Effector memory CD4-positive, alpha-beta T cell (primary cell): Measurements from ENCODE around the gene P4HB.

Experiments
- DNase-seq, 3 donors: peaks; one replicate each; pipeline ENCODE4 v3.0.0-alpha.2; 2020
- H3K27ac ChIP-seq: 2 replicates; pipeline ENCODE4 v1.7.0; 2013; ENCODE audit warnings: mild to moderate bottlenecking, low read length, moderate library complexity; ENCODE audit not compliant: insufficient read depth, poor library complexity, severe bottlenecking
- H3K27me3 ChIP-seq: replicated peaks from 2 replicates; pipeline ENCODE4 v1.7.0; 2013; ENCODE audit warnings: mild to moderate bottlenecking, low read length; ENCODE audit not compliant: insufficient read depth, control insufficient read depth, poor library complexity, severe bottlenecking
- H3K36me3 ChIP-seq: 2 replicates; pipeline ENCODE4 v1.7.0; 2013; ENCODE audit warnings: mild to moderate bottlenecking, low read length, moderate library complexity; ENCODE audit not compliant: control insufficient read depth, insufficient read depth
- H3K4me1 ChIP-seq: 2 replicates; pipeline ENCODE4 v1.7.0; 2013; ENCODE audit warnings: low read length, mild to moderate bottlenecking; ENCODE audit not compliant: control insufficient read depth, insufficient read depth, poor library complexity, severe bottlenecking
- H3K4me3 ChIP-seq: 2 replicates; pipeline ENCODE4 v1.7.0; 2013; ENCODE audit warnings: low read length, low read depth, mild to moderate bottlenecking; ENCODE audit not compliant: insufficient read depth, poor library complexity, severe bottlenecking
- H3K9me3 ChIP-seq: 2 replicates; pipeline ENCODE4 v1.7.0; 2013; ENCODE audit warnings: mild to moderate bottlenecking, low read length, moderate library complexity; ENCODE audit not compliant: control insufficient read depth

Gene P4HB

GRCh38 chr17:81903896-81904599 lies 43.7 kb upstream of the P4HB start:
- H3K27me3 ChIP-seq: peaks cover 10% of the 10 kb centered on the region
- H3K4me1 ChIP-seq: peaks cover 10% of the 10 kb centered on the region
- no peak for DNase-seq
- no peak overlapping the region for H3K27ac ChIP-seq
- H3K9me3 ChIP-seq: no peaks in the 10 kb centered on the region
- H3K4me3 ChIP-seq: no peak overlapping the region
- peaks cover 33% of the 10 kb centered on the region for H3K36me3 ChIP-seq

- H3K36me3 ChIP-seq: peaks cover 33% of the 10 kb centered on the region
- DNase-seq: no peak
Measured at GRCh38 chr17:81903415-81903831, 43.1 kb upstream of the P4HB start.

DNA sequence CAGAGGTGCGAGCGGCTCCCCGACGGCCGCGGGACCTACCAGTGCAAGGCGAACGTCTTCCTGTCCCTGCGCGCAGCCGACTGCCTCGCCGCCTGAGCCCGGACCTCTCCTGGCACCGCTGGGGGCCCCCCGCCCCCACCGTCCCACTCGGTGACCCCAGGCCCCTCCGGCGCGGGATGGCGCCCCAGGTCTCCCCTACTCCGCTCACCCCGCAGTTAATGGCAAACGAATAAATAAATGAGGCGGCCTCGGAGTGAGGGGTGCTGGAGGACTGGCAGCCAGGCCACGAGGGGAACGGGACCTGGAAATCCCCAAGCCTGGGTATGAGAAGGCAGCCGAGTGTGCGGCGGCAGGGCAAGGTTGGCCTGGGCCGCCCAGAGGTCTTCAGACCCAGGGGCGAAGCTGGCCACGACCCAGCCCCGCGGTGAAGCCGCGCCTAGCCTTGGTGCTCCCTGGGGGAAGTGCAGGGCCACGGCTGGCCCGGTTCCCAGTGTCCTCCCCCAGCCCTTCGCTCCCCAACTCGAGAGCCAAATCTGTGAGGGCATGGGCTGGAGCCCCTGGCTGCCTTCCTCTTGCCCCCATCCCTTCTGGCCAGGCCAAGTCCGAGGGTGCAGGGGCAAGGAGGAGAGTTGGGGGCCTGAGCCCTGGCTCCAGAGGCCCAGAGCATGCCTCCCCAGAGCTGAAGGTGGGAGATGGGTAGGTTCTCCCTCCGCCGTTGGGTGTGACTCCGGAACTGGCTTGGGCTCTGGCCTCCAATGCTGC lies 42.5 kb upstream of the P4HB start:
- peaks cover 39% of the 10 kb centered on the region for H3K36me3 ChIP-seq
- H3K9me3 ChIP-seq: no peaks in the 10 kb centered on the region
- no peak overlapping the region for H3K4me3 ChIP-seq
- no peak overlapping the region for H3K27ac ChIP-seq
- peaks cover 10% of the 10 kb centered on the region for H3K27me3 ChIP-seq
- no peak for DNase-seq
- peaks cover 10% of the 10 kb centered on the region for H3K4me1 ChIP-seq

More at GRCh38 chr17:81903415-81903831, 43.1 kb upstream of the P4HB start:
- Histone ChIP-seq H3K4me3 (no peak overlapping the region), H3K27me3 (peaks cover 10% of the 10 kb centered on the region), H3K27ac (no peak overlapping the region), H3K9me3 (no peaks in the 10 kb centered on the region), H3K4me1 (peaks cover 10% of the 10 kb centered on the region)

DNA sequence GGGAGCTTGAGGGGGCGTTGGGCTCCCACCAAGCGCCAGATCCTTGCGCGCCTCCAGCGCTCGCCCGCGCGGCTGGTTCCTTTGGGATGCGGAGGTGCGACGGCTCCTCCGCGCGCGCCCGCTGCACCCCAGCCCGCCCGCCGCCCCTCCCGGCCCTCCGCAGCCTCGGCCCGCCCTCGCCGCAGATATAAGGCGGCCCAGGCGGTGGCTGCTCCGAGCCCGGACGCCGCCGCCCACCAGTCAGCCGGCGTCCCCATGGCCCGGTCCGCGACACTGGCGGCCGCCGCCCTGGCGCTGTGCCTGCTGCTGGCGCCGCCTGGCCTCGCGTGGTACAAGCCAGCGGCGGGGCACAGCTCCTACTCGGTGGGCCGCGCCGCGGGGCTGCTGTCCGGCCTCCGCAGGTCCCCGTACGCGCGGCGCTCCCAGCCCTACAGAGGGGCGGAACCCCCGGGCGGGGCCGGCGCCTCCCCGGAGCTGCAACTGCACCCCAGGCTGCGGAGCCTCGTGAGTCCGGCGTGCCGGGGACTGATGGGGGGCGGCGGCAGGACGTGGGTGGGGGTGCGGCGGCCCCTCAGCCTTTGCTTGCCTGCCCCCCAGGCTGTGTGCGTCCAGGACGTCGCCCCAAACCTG lies 41.8 kb upstream of the P4HB start, which contains the start of gene NPB:
NPB (plus strand) TSS at position 216 of the 630 bp plus-strand sequence; CDS start at position 256, 40 bp downstream.
- Histone ChIP-seq H3K4me1 (peaks cover 10% of the 10 kb centered on the region), H3K36me3 (peaks cover 38% of the 10 kb centered on the region), H3K27me3 (peaks cover 10% of the 10 kb centered on the region), H3K27ac (no peak within 1 kb of the TSS), H3K9me3 (no peaks in the 10 kb centered on the region), H3K4me3 (no peak within 1 kb of the TSS)
- no peak for DNase-seq

DNA sequence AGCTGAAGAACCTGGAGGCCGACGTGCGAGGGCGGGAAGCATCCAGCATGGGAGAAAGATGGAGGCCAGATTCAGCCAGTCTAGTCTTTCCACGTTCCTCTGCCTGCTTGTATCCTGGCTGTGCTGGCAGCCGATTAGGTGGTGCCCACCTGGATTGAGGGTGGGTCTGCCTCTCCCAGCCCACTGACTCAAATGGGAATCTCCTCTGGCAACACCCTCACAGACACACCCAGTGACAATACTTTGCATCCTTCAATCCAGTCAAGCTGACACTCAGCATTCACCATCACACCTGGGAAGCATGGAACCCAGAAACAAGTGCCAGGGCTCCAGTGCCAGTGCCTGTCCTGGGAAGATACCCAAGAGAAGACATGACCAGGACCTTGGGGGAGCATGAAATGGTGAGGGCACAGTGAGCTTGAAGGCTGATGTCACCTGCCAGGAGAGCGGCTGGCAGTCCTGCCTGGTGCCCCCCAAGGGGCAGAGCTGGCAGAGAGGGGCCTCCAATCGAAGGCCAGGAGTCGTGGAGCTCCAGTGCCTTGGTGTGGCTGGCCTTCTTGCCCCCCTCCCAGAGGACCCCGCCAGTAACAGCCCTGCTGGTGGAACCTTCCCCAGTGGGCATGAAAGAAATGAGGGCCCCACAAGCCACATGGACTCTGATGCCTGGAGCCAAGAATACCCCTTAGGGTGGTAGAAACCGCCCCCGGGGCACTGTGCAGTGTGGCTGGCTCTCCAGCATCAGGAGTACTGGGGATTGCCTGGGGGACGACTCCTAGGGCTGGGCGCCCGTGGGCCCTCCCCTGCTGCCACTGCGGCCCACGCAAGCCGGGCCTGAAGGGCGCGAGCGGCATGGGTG lies 41.1 kb upstream of the P4HB start:
- peaks cover 31% of the 10 kb centered on the region for H3K36me3 ChIP-seq

GRCh38 chr17:81900181-81900820 lies 40.0 kb upstream of the P4HB start:
- no peak for DNase-seq
- peaks cover 29% of the 10 kb centered on the region for H3K36me3 ChIP-seq
- peaks cover 10% of the 10 kb centered on the region for H3K27me3 ChIP-seq
- no peaks in the 10 kb centered on the region for H3K9me3 ChIP-seq
- no peak overlapping the region for H3K27ac ChIP-seq
- no peak overlapping the region for H3K4me3 ChIP-seq
- peaks cover 10% of the 10 kb centered on the region for H3K4me1 ChIP-seq

More for the DNA sequence above, 41.1 kb upstream of the P4HB start:
- no peak for DNase-seq
- no peak overlapping the region for H3K27ac ChIP-seq
- peaks cover 10% of the 10 kb centered on the region for H3K27me3 ChIP-seq
- no peak overlapping the region for H3K4me3 ChIP-seq
- no peaks in the 10 kb centered on the region for H3K9me3 ChIP-seq
- peaks cover 10% of the 10 kb centered on the region for H3K4me1 ChIP-seq

DNA sequence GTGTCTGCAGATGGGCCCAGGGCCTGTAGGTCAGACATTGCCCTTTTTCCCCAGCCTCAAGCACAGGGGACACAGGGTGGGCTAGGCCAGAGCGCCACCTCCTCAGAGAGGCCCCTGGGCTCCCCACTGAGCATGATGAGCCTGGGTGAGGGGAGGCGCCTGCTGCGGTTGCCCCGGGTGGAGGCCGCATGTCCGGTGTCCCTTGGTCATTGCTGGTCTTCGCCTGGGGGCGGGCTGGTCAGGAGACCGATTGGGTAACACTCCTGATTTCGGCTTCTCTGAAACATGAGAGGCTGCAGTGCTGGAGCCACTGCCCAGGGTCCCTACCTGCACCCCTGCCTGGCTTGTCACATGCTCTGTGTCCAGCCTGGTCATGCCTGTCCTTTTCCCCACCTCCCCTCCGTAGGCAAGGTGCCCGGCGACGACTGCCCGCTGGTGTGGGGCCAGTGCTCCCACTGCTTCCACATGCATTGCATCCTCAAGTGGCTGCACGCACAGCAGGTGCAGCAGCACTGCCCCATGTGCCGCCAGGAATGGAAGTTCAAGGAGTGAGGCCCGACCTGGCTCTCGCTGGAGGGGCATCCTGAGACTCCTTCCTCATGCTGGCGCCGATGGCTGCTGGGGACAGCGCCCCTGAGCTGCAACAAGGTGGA lies 39.3 kb upstream of the P4HB start:
- DNase-seq: no peak
- H3K9me3 ChIP-seq: no peaks in the 10 kb centered on the region
- H3K27me3 ChIP-seq: peaks cover 10% of the 10 kb centered on the region
- no peak overlapping the region for H3K27ac ChIP-seq
- peaks cover 25% of the 10 kb centered on the region for H3K36me3 ChIP-seq
- no peak overlapping the region for H3K4me3 ChIP-seq
- H3K4me1 ChIP-seq: peaks cover 10% of the 10 kb centered on the region

- Histone ChIP-seq H3K9me3 (no peaks in the 10 kb centered on the region), H3K27me3 (peaks cover 10% of the 10 kb centered on the region), H3K4me3 (no peak overlapping the region), H3K27ac (no peak overlapping the region), H3K4me1 (peaks cover 10% of the 10 kb centered on the region), H3K36me3 (peaks cover 22% of the 10 kb centered on the region)
- DNase-seq: no peak
Measured at GRCh38 chr17:81898885-81899284, 38.5 kb upstream of the P4HB start.
